ENCODE measurements around the gene MPPED2. TPM values are rescaled to one million over a fixed set of nuclear protein-coding genes. Genes with fewer than 3 reads are reported as not detected.

MPPED2 gene
- total and polyA plus RNA-seq, 2 donors from 2014 or later = 10.8 to 12.9 TPM

DNA sequence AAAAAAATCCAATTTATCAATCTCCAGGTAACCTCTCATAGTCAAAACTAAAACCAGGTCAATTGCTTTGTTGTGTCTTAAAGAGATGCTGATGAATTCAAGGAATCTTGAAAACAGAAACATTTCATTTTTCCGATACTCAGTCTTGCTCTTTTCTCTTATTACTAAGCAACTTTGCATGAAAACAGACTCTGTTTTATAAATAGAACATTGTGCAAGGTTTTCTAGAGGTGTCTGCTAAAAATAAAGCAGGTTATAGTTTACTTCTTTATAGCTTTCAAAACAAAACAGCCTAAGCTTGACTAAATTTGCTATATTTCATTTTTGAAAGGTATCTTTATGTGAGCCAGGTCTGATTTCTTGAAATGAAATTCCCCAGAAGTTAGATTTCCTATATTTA is 154.0 kb downstream of the MPPED2 start:
- H3K4me1 ChIP-seq (ENCODE audit: control insufficient read depth in 2 of 3, insufficient read depth in 2 of 3, low read depth in 1 of 3, low read length in 3 of 3) = peaks cover 0 to 7% (median 3%) of the 10 kb centered on the region in 3 donors

DNA sequence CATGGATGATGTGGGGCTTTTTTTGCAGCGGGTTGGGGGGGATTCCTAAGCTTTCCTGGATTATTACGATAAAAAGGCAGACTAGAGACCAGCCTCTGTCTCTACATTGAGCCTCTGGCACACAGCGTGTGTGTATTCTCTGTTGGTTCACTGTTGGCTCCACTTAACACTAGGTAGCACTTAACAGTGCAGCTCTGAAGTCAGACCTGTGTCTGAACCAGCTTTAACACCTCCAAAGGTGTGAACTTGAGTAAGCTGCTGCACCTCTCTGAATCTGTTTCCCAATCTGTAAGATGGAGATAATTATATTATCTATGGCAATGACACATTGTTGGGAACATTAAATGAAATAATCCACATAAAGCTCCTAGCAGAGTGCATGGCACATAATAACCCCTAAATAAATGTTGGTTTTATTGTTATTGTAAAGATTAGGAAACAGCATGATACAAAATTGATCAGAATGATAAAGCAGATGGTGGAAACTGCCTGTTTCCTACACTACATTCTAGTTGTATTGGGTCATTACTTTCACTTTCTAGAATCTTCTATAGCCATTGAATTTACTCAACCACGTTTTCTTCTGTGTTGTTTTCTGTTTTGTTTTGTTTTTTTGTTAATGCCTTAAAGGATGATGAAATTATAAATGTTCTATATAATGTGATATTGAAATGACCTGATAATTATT is 154.9 kb downstream of the MPPED2 start:
- H3K27me3 ChIP-seq (ENCODE audit: control insufficient read depth, insufficient read depth, low read length) = no peaks in the 10 kb centered on the region
- H3K4me1 ChIP-seq (ENCODE audit: control insufficient read depth in 2 of 3, insufficient read depth in 2 of 3, low read depth in 1 of 3, low read length in 3 of 3) = peaks cover 0 to 11% (median 10%) of the 10 kb centered on the region in 3 donors
- H3K4me3 ChIP-seq (ENCODE audit: low read length in 3 of 3) = no peak overlapping the region
- intact Hi-C loops (cut with DNase I) = no loop called here
- no peak overlapping the region for H3K9ac ChIP-seq (ENCODE audit: low read length in 3 of 3)
- TF ChIP-seq, protein P1, sequence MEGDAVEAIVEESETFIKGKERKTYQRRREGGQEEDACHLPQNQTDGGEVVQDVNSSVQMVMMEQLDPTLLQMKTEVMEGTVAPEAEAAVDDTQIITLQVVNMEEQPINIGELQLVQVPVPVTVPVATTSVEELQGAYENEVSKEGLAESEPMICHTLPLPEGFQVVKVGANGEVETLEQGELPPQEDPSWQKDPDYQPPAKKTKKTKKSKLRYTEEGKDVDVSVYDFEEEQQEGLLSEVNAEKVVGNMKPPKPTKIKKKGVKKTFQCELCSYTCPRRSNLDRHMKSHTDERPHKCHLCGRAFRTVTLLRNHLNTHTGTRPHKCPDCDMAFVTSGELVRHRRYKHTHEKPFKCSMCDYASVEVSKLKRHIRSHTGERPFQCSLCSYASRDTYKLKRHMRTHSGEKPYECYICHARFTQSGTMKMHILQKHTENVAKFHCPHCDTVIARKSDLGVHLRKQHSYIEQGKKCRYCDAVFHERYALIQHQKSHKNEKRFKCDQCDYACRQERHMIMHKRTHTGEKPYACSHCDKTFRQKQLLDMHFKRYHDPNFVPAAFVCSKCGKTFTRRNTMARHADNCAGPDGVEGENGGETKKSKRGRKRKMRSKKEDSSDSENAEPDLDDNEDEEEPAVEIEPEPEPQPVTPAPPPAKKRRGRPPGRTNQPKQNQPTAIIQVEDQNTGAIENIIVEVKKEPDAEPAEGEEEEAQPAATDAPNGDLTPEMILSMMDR (IDR thresholded peaks at IDR 0.05; ENCODE audit: borderline replicate concordance, extremely low read depth, insufficient read depth) = no peak
- no peaks in the 10 kb centered on the region for H3K9me3 ChIP-seq (ENCODE audit: control insufficient read depth in 2 of 3, insufficient read depth in 1 of 3, low read length in 3 of 3)
- no peak overlapping the region for H3K27ac ChIP-seq (ENCODE audit: low read depth in 2 of 2, low read length in 2 of 2)
- DNase-seq = no peak
- H3K36me3 ChIP-seq (ENCODE audit: control insufficient read depth in 2 of 3, insufficient read depth in 3 of 3, low read length in 3 of 3) = no peaks in the 10 kb centered on the region
- no peak for FAIRE-seq

More for the DNA sequence above, 154.0 kb downstream of the MPPED2 start:
- H3K4me3 ChIP-seq (ENCODE audit: low read length in 3 of 3) = no peak overlapping the region
- no peaks in the 10 kb centered on the region for H3K9me3 ChIP-seq (ENCODE audit: control insufficient read depth in 2 of 3, insufficient read depth in 1 of 3, low read length in 3 of 3)
- H3K27ac ChIP-seq (ENCODE audit: low read depth in 2 of 2, low read length in 2 of 2) = no peak overlapping the region
- no peak for DNase-seq
- TF ChIP-seq, protein P1 (IDR thresholded peaks at IDR 0.05; ENCODE audit: borderline replicate concordance, extremely low read depth, insufficient read depth) = no peak
- no peaks in the 10 kb centered on the region for H3K27me3 ChIP-seq (ENCODE audit: control insufficient read depth, insufficient read depth, low read length)
- no peak overlapping the region for H3K9ac ChIP-seq (ENCODE audit: low read length in 3 of 3)
- no peaks in the 10 kb centered on the region for H3K36me3 ChIP-seq (ENCODE audit: control insufficient read depth in 2 of 3, insufficient read depth in 3 of 3, low read length in 3 of 3)
- FAIRE-seq = peak; percentile 6
- intact Hi-C loops (cut with DNase I) = no loop called here

DNA sequence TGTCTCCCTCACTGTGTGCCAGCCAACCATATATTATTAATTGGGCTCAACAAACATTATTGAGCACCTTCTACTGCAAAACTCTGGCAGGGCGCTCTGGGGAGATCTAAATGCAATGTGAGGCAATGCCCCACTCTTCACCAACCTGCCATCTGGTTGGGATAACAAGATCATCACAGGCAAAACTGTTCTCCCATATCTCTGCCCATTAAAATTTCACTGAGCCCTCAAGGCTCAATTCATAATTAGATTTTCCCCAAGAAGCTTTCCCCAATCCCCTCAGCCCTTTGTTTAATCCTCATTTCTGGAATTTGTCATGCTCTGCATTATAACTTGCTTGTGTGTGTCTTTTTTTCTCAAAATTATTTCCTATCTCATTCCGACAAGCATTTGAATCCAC is 156.6 kb downstream of the MPPED2 start:
- no peak overlapping the region for H3K9ac ChIP-seq (ENCODE audit: low read length in 3 of 3)
- intact Hi-C loops (cut with DNase I) = no loop called here
- no peaks in the 10 kb centered on the region for H3K27me3 ChIP-seq (ENCODE audit: control insufficient read depth, insufficient read depth, low read length)
- no peak for DNase-seq
- no peak overlapping the region for H3K4me3 ChIP-seq (ENCODE audit: low read length in 3 of 3)
- TF ChIP-seq, protein P1 (IDR thresholded peaks at IDR 0.05; ENCODE audit: borderline replicate concordance, extremely low read depth, insufficient read depth) = no peak
- H3K36me3 ChIP-seq (ENCODE audit: control insufficient read depth in 2 of 3, insufficient read depth in 3 of 3, low read length in 3 of 3) = no peaks in the 10 kb centered on the region
- peaks cover 0 to 27% (median 18%) of the 10 kb centered on the region in 3 donors for H3K4me1 ChIP-seq (ENCODE audit: control insufficient read depth in 2 of 3, insufficient read depth in 2 of 3, low read depth in 1 of 3, low read length in 3 of 3)
- H3K9me3 ChIP-seq (ENCODE audit: control insufficient read depth in 2 of 3, insufficient read depth in 1 of 3, low read length in 3 of 3) = no peaks in the 10 kb centered on the region
- no peak for FAIRE-seq
- H3K27ac ChIP-seq (ENCODE audit: low read depth in 2 of 2, low read length in 2 of 2) = peak overlapping the region in 1 of 2 donors; percentile 50
